Spleen (tissue), 7 donors: ENCODE measurements around the gene ZCRB1.

Experiments
- POLR2A ChIP-seq, 3 donors: fragments of 450-650 bp; IDR thresholded peaks; one replicate each; pipeline ENCODE4 v1.5.1; 2017; ENCODE audit warnings: antibody characterized with exemption in 3 of 3, mild to moderate bottlenecking in 1 of 3
- TF ChIP-seq, protein P1 (sequence below), 11 experiments: fragments of 200-600 bp in 7 of 11; fragments of 450-650 bp in 4 of 11; sonication (generic) in 4 of 11; IDR thresholded peaks in 8 of 11; conservative IDR thresholded peaks in 3 of 11; 1 replicate in 7 of 11; 2 replicates in 4 of 11; pipeline versions ENCODE4 v1.4.0 to v1.8.0; 2016 to 2021; ENCODE audit warnings: antibody characterized with exemption in 11 of 11, inconsistent platforms in 4 of 11, mild to moderate bottlenecking in 1 of 11
- donor health status: DM: no; HTN: no; CAD: no; lungs with moderate emphysema.
- donor health status: DM: no; HTN: no; CAD: no.
- donor health status: DM: no; HTN: no; CAD: no.

GRCh38 chr12:42266579-42267230, 59.2 kb downstream of the ZCRB1 start:
- TF ChIP-seq, protein P1, sequence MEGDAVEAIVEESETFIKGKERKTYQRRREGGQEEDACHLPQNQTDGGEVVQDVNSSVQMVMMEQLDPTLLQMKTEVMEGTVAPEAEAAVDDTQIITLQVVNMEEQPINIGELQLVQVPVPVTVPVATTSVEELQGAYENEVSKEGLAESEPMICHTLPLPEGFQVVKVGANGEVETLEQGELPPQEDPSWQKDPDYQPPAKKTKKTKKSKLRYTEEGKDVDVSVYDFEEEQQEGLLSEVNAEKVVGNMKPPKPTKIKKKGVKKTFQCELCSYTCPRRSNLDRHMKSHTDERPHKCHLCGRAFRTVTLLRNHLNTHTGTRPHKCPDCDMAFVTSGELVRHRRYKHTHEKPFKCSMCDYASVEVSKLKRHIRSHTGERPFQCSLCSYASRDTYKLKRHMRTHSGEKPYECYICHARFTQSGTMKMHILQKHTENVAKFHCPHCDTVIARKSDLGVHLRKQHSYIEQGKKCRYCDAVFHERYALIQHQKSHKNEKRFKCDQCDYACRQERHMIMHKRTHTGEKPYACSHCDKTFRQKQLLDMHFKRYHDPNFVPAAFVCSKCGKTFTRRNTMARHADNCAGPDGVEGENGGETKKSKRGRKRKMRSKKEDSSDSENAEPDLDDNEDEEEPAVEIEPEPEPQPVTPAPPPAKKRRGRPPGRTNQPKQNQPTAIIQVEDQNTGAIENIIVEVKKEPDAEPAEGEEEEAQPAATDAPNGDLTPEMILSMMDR (IDR thresholded peaks at IDR 0.05 in 8 of 11, conservative IDR thresholded peaks at IDR 0.05 in 3 of 11) = no peak
- TF ChIP-seq POLR2A (IDR thresholded peaks at IDR 0.05) = no peak
